Spleen (tissue), 7 donors: ENCODE results near the gene BCAR1.

Source experiments
- CTCF ChIP-seq, 11 experiments: fragments of 200-600 bp in 7 of 11; fragments of 450-650 bp in 4 of 11; sonication (generic) in 4 of 11; IDR thresholded peaks in 8 of 11; conservative IDR thresholded peaks in 3 of 11; 1 replicate in 7 of 11; 2 replicates in 4 of 11; pipeline versions ENCODE4 v1.4.0 to v1.8.0; 2016 to 2021; ENCODE audit warnings: antibody characterized with exemption in 11 of 11, inconsistent platforms in 4 of 11, mild to moderate bottlenecking in 1 of 11
- POLR2A ChIP-seq, 3 donors: fragments of 450-650 bp; IDR thresholded peaks; one replicate each; pipeline ENCODE4 v1.5.1; 2017; ENCODE audit warnings: antibody characterized with exemption in 3 of 3, mild to moderate bottlenecking in 1 of 3
- donor health status: DM: no; HTN: no; CAD: no; lungs with moderate emphysema.
- donor health status: DM: no; HTN: no; CAD: no.
- donor health status: DM: no; HTN: no; CAD: no.

DNA sequence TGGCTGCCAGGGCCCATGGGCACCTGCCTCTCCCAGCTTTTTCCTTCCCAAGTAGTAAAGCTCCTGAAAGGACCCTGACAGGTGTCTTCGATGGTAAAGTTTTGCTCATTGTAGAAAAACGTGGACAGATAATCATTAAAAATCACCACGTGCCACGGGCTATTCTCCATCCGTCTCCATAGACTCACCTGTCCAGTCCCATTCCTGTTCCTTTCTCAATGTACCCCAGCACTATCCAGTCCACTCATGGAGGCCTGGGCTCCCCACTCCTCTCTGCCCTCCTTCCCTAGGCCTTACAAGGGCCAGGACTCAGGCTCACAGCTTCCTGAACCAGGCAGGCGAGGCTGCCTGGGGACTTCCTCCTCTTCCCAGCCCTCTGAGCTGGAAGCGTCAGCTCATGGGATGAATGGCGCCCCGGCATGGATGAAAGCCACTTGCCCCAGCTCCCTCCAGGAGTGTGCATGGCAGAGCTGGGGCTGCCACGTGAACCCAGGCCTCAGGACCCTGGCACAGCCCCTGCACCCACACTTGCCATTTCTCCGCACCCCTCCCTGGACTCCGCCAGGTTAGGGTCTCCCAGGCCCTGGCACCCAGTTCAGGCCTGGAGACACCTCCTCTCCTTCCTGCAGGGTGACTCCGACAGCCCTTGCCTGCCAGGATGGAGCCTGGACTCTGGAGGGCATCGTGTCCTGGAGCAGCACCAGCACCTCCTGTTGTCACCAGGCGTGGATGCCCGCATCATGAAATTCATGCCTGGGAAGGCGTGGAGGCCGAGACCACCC is 23.9 kb downstream of the BCAR1 start:
- TF ChIP-seq POLR2A (IDR thresholded peaks at IDR 0.05) (no peak), CTCF (IDR thresholded peaks at IDR 0.05 in 8 of 11, conservative IDR thresholded peaks at IDR 0.05 in 3 of 11) (no peak)
